Peyer's patch (tissue), 4 donors: Measurements from ENCODE around the gene NAT16. TPM values are rescaled to one million over a fixed set of nuclear protein-coding genes. Genes with fewer than 3 reads are reported as not detected.

Experiments
- DNase-seq, 3 donors: peaks; one replicate each; pipeline ENCODE4 v3.0.0-alpha.2; 2017 to 2019
- H3K27ac ChIP-seq, 4 donors: fragments of 200-600 bp; sonication (generic); one replicate each; pipeline ENCODE4 v1.5.1; 2016 to 2019
- H3K27me3 ChIP-seq, 2 donors: fragments of 200-600 bp; sonication (generic); one replicate each; pipeline ENCODE4 v1.5.1; 2019
- H3K36me3 ChIP-seq, 3 donors: fragments of 200-600 bp; sonication (generic); one replicate each; pipeline ENCODE4 v1.5.1; 2016 to 2019
- H3K4me1 ChIP-seq, 4 donors: fragments of 200-600 bp; sonication (generic); one replicate each; pipeline ENCODE4 v1.5.1; 2016 to 2019
- H3K4me3 ChIP-seq, 4 donors: fragments of 200-600 bp; sonication (generic); 1 replicate in 3 of 4; 2 replicates in 1 of 4; pipeline ENCODE4 v1.5.1; 2016 to 2019; ENCODE audit warnings: mild to moderate bottlenecking in 1 of 4
- H3K9me3 ChIP-seq, 4 donors: fragments of 200-600 bp; sonication (generic); one replicate each; pipeline ENCODE4 v1.5.1; 2016 to 2019; ENCODE audit warnings: mild to moderate bottlenecking in 1 of 4
- POLR2A ChIP-seq, 2 donors: fragments of 450-650 bp; IDR thresholded peaks; one replicate each; pipeline ENCODE4 v1.5.1; 2017; ENCODE audit warnings: antibody characterized with exemption in 2 of 2, mild to moderate bottlenecking in 2 of 2, moderate library complexity in 2 of 2
- total RNA-seq, 4 donors: library from RNA; depleted of rRNA; stranded (reverse); fragments of >200 nt; gene quantifications; one replicate each; pipeline ENCODE4 v1.1.0, GENCODE V29; 2016
- TF ChIP-seq, protein P1 (sequence below), 6 experiments: fragments of 450-650 bp in 4 of 6; fragments of 200-600 bp in 2 of 6; sonication (generic) in 1 of 6; IDR thresholded peaks; one replicate each; pipeline ENCODE4 v1.5.1; 2017 to 2019; ENCODE audit warnings: antibody characterized with exemption in 6 of 6, mild to moderate bottlenecking in 3 of 6, moderate library complexity in 1 of 6

Gene NAT16
- total RNA-seq, 4 donors from 2014 or later, result 1.0 TPM; not detected in 3

DNA sequence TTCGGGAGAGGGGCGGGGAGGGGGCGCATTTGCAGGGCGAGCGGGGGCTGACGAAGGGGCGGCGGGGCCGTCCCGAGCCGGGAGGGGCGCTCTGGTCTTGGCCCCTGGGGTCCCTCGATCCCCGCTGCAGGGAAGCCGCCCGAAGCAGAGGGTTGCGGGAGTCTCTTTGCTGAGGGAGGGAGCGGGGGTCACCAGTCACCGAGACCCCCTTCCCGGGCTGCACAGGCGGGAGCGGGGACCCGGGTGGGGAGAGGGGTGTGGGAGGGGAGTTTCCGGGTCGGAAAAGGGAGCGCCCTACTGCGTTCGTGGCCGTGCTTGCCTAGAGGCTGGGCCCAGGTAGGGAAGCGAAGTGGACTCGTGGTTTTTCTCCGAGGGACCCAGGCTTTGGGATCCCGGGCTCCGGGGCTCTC lies 25.4 kb downstream of the NAT16 start:
- Histone ChIP-seq H3K4me3 (peak overlapping the region; percentile 76 to 89 (median 84)), H3K4me1 (peaks cover 0 to 12% (median 6%) of the 10 kb centered on the region in 4 donors), H3K27ac (peak overlapping the region; percentile 55 to 74 (median 65)), H3K9me3 (no peaks in the 10 kb centered on the region), H3K27me3 (no peaks in the 10 kb centered on the region), H3K36me3 (peaks cover 0 to 21% (median 0%) of the 10 kb centered on the region in 3 donors)
- no peak for TF ChIP-seq POLR2A (IDR thresholded peaks at IDR 0.05)
- TF ChIP-seq, protein P1, sequence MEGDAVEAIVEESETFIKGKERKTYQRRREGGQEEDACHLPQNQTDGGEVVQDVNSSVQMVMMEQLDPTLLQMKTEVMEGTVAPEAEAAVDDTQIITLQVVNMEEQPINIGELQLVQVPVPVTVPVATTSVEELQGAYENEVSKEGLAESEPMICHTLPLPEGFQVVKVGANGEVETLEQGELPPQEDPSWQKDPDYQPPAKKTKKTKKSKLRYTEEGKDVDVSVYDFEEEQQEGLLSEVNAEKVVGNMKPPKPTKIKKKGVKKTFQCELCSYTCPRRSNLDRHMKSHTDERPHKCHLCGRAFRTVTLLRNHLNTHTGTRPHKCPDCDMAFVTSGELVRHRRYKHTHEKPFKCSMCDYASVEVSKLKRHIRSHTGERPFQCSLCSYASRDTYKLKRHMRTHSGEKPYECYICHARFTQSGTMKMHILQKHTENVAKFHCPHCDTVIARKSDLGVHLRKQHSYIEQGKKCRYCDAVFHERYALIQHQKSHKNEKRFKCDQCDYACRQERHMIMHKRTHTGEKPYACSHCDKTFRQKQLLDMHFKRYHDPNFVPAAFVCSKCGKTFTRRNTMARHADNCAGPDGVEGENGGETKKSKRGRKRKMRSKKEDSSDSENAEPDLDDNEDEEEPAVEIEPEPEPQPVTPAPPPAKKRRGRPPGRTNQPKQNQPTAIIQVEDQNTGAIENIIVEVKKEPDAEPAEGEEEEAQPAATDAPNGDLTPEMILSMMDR (IDR thresholded peaks at IDR 0.05), result no peak
- no peak for DNase-seq

DNA sequence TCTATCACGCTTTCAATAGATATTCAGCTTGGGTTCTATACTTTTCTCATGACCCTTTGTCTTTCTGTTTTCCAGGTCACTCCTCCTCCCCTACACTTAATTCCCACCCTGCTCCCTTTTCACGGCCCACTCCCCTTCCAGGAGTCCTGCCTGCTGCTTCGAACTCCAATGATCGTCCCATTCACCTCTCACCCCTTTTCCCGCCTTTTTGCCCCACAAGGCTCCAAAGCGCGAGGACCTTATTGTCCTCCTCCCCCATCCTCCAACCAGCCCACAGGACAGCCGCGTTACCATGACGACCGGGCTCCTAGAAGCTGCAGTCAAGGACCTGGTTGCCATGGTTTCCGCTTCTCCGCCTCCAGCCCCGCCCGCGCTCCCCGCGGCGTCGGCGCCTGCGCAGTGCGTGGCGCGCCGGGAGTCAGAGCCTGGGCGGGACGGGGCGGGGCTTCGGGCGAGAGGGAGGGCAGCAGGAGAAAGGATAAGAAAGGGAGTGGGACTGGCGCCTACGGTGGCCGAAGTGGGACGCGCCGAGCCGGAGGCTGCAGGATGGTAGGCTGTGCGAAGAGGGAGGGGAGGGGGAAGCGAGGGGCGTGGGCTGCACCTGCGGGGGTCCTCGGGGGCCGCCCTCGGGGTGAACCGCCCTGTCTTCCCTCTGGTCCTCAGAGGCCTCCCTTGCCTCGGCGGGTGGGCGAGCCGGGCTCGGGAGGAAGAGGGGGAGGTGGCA lies 26.0 kb downstream of the NAT16 start, which contains the start of gene AP1S1:
Gene AP1S1, plus strand, starts transcription at position 508 of the 724 bp plus-strand sequence. Its CDS starts 39 bp downstream, at position 547.
- no peaks in the 10 kb centered on the region for H3K9me3 ChIP-seq
- peak within 1 kb of the TSS; percentile 76 to 89 (median 84) for H3K4me3 ChIP-seq
- H3K36me3 ChIP-seq, result peaks cover 0 to 15% (median 0%) of the 10 kb centered on the region in 3 donors
- DNase-seq, result peak; percentile 96 to 97 (median 97)
- peaks cover 0 to 12% (median 6%) of the 10 kb centered on the region in 4 donors for H3K4me1 ChIP-seq
- H3K27ac ChIP-seq, result peak within 1 kb of the TSS; percentile 55 to 74 (median 65)
- no peaks in the 10 kb centered on the region for H3K27me3 ChIP-seq
- TF ChIP-seq POLR2A (IDR thresholded peaks at IDR 0.05), result peak in 1 of 2 donors; percentile 83
- TF ChIP-seq, protein P1 (IDR thresholded peaks at IDR 0.05), result no peak

DNA sequence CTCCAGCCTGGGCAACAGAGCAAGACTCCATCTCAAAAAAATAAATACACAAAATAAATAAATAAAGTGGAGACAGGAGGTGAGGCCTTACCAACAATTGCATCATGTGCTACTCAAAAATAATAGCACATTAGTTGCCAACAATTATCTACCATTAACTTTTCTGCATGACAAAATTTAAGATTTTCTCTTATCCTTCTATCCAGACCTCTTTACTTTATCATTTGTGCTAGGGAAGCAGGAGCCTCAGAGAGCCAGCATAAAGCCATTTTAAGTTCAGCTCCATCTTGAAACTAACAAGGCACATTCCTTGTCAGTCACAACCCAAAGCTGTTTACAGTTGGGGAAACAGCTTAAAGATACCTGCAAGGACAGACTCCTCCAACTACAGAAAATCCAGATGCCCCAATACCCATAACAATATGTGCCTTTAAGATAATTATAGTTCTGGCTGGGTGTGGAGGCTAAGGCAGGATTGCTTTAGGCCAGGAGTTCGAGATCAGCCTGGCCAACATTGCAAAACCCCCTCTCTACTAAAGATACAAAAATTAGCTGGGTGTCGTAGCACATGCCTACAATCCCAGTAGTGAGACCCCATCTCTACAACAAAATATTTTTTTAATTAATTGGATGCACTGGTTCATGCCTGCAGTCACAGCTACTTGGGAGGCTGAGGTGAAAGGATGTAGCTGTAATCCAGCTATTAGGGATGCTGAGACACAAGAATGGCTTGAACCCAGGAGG lies 28.0 kb downstream of the NAT16 start:
- no peak for DNase-seq
- Histone ChIP-seq H3K27ac (no peak overlapping the region), H3K9me3 (no peaks in the 10 kb centered on the region), H3K4me1 (peaks cover 0 to 12% (median 5%) of the 10 kb centered on the region in 4 donors), H3K4me3 (no peak overlapping the region), H3K27me3 (no peaks in the 10 kb centered on the region), H3K36me3 (no peaks in the 10 kb centered on the region)
- TF ChIP-seq, protein P1 (IDR thresholded peaks at IDR 0.05), result no peak
- no peak for TF ChIP-seq POLR2A (IDR thresholded peaks at IDR 0.05)

DNA sequence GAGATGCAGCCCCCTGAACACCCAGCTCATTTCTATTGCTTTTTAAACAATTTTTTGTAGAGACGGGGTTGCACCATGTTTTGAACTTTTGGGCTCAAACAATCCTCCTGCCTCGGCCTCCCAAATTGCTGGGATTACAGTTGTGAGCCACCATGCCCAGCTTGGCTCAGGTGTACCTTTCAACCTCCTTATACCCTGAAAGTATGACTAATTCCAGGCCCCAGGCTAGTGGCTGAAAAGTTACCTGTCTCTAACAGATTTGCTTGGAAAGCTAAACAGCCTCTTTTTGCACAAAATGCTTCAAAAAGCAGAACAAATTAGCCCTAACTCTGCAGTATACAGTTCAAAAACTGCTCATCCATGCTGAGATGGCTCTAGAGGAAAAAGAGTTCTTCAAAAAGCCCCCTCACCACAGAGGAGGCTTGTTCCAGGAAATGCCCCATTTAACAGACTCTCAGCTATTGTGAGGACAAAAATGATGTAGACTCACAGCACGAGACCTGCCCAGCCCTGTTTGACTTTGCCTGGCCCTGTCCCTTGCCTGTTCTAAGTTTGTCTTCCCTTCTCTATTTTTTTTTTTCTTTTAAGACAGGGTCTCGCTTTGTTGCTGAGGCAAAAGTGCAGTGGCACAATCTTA lies 39.2 kb downstream of the NAT16 start:
- Histone ChIP-seq H3K27me3 (no peaks in the 10 kb centered on the region), H3K4me3 (no peak overlapping the region), H3K4me1 (peaks cover 0 to 25% (median 3%) of the 10 kb centered on the region in 4 donors), H3K36me3 (no peaks in the 10 kb centered on the region), H3K9me3 (no peaks in the 10 kb centered on the region), H3K27ac (no peak overlapping the region)
- no peak for TF ChIP-seq POLR2A (IDR thresholded peaks at IDR 0.05)
- TF ChIP-seq, protein P1 (IDR thresholded peaks at IDR 0.05), result no peak
- DNase-seq, result no peak

DNA sequence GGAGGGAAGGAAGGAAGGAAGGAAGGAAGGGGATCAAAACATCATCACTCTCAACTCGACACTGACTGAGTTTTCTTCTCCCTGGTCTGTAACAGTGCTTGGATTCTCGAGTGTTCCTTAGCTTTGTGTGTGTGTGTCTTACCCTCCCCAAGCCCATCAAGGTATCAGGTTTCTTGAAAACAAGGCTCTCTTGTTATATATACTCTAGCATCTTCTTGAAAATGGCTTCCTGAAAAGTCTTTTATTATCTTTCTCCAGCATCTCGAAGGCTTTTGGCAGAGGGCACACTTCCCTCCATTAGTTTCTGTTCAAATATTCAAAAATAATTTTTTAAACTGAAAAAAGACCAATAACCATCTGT lies 39.8 kb downstream of the NAT16 start:
- H3K36me3 ChIP-seq, result no peaks in the 10 kb centered on the region
- TF ChIP-seq, protein P1 (IDR thresholded peaks at IDR 0.05), result no peak
- TF ChIP-seq POLR2A (IDR thresholded peaks at IDR 0.05), result no peak
- no peak overlapping the region for H3K27ac ChIP-seq
- no peak overlapping the region for H3K4me3 ChIP-seq
- no peak for DNase-seq
- no peaks in the 10 kb centered on the region for H3K9me3 ChIP-seq
- no peaks in the 10 kb centered on the region for H3K27me3 ChIP-seq
- peaks cover 0 to 25% (median 3%) of the 10 kb centered on the region in 4 donors for H3K4me1 ChIP-seq
